Fibroblast of villous mesenchyme (primary cell): ENCODE data around the gene CIB4. TPM values are rescaled to one million over a fixed set of nuclear protein-coding genes. Genes with fewer than 3 reads are reported as not detected.

ENCODE experiments used
- DNase-seq: peaks from one replicate; pipeline ENCODE4 v3.0.0-alpha.2; 2010; ENCODE audit warnings: low read depth
- H3K4me3 ChIP-seq: 2 replicates; pipeline ENCODE4 v1.5.1; 2011; ENCODE audit warnings: low read depth, mild to moderate bottlenecking, low read length
- CTCF ChIP-seq: IDR thresholded peaks from 2 replicates; pipeline ENCODE4 v1.5.1; 2012; ENCODE audit warnings: low read depth, mild to moderate bottlenecking, low read length; ENCODE audit not compliant: insufficient read depth
- total RNA-seq: library from RNA; depleted of rRNA; stranded (reverse); fragments of >200 nt; gene quantifications from 2 replicates; pipeline ENCODE4 v1.2.3, GENCODE V29; 2012

Gene CIB4
- total RNA-seq, 1 donor, result not detected

- no peak for DNase-seq
- TF ChIP-seq CTCF, result no peak
- no peak overlapping the region for H3K4me3 ChIP-seq
Measured at GRCh38 chr2:26576565-26577441, 64.4 kb downstream of the CIB4 start.

DNA sequence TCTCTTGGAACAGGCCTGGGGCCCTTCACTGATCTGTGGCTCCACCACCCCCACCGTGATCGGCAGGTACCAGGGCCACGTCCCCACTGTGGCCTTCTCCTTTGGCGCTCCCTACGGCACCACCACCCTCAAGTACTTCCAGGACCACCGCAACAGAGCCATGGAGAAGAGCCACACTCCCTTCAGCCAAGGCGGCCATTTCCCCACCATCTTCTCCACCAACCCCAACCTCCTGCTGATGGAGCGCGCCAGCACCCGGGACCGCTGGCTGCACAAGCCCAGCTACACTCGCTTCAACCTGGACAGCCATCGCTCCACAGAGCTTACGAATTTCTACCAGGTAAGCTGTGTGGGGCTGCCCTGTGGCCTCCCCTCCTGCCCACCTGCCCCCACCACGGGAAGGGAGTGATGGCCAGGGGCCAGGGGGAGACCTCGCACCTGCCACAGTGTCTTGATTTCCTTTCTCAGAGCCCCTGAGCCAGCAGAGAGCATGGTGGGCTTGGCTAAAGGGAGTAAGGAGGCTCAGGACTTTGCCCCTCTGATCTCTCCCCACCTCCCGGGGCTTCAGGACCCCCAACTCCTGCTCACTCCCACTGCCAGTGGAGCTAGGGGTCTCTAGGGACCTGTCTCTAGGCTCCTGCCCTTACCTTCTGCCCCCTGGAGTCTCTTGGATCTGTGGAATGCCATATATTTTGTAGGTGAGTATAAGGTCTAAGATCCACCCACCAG is 65.2 kb downstream of the CIB4 start:
- DNase-seq, result no peak

GRCh38 chr2:26574900-26575560 is 66.1 kb downstream of the CIB4 start:
- no peak for DNase-seq
- H3K4me3 ChIP-seq, result no peak overlapping the region
- TF ChIP-seq CTCF, result no peak

More for the DNA sequence above, 65.2 kb downstream of the CIB4 start:
- no peak for TF ChIP-seq CTCF
- no peak overlapping the region for H3K4me3 ChIP-seq

DNA sequence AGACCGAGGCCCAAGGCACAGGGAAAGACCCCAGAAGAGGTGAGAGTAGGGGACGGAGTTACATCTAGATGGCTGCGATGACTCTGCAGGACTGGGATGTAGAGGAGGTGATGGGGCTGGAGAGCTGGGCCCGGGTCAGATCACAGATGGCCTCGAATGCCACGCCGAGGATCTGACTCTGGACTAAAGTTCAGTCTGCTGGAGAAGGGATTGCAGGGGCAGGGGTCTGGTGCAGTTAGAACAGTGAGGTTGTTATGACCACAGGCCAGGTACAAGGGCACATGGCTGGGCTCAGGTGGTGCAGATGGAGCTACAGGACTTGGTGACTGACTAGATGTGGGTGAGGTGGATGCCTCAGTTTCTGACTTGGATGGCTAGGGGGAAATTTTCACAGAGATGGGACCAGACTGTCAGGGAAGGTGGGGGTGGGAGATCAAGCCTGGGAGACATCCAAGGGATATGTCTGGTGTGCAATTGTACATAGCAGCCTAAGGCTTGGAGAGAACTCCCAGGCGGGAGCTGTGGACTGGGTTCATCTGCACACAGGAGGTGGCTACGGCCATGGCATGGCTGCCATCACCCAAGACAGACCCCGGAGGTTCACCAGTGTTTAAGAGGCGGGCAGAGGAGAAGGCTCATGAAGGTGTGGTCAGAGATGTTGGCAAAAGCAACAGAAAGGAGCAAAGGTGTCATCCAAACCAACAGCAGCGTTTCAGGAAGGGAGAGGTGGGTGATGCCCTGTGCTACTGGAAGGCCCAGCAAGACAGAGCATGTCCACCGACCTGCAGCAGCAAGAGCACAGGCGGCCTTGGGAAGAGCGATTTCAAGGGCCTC is 66.9 kb downstream of the CIB4 start:
- TF ChIP-seq CTCF, result no peak
- no peak overlapping the region for H3K4me3 ChIP-seq
- no peak for DNase-seq

GRCh38 chr2:26573241-26573925 is 67.8 kb downstream of the CIB4 start:
- no peak for TF ChIP-seq CTCF
- no peak for DNase-seq
- H3K4me3 ChIP-seq, result no peak overlapping the region
